A549 (cell line): ENCODE results near the gene IGF1R. TPM values are rescaled to one million over a fixed set of nuclear protein-coding genes. Genes with fewer than 3 reads are reported as not detected.

ENCODE experiments used
- ATAC-seq, 2 experiments: fragments of 200-7000 bp in 1 of 2; fragments of >200 bp in 1 of 2; cut with Nextera tagmentation in 1 of 2; cut with Tn5 transposase in 1 of 2; 3 replicates each; pipeline versions ENCODE4 v1.8.0 to v1.9.1; 2018 to 2020; ENCODE audit warnings: mild to moderate bottlenecking in 1 of 2, moderate library complexity in 1 of 2
- CTCF ChIA-PET: fragments of 300-600 bp; sonication (Branson Sonifier 250); formaldehyde crosslinking; extraction: SDS; loops from one replicate; lab custom pipeline; 2021; ENCODE audit warnings: antibody characterized with exemption, inconsistent platforms; lab: Yijun Ruan, JAX
- POLR2A ChIA-PET: fragments of 350-600 bp; formaldehyde crosslinking; extraction: SDS; loops from one replicate; lab custom pipeline; 2021; ENCODE audit warnings: antibody characterized with exemption, inconsistent platforms; lab: Yijun Ruan, JAX
- DNase-seq, 2 experiments: peaks; one replicate each; pipeline versions ENCODE4 v3.0.0 to v3.0.0-alpha.2; 2011 to 2016; ENCODE audit warnings: low read depth in 1 of 2, low spot score in 1 of 2
- FAIRE-seq: peaks from 2 replicates; lab custom pipeline; 2011; peaks lifted over from hg19 to GRCh38; lab: Jason Lieb, UNC
- H3K27ac ChIP-seq, 2 experiments: fragments of >200 bp; sonication (Bioruptor Twin); formaldehyde crosslinking; 3 replicates each; pipeline ENCODE4 v1.5.1; 2016 to 2017
- H3K4me1 ChIP-seq: fragments of >200 bp; sonication (Bioruptor Twin); formaldehyde crosslinking; 3 replicates; pipeline ENCODE4 v1.6.1; 2016
- H3K4me2 ChIP-seq: fragments of >200 bp; sonication (Bioruptor Twin); formaldehyde crosslinking; 3 replicates; pipeline ENCODE4 v1.6.1; 2016
- H3K4me3 ChIP-seq: fragments of >200 bp; sonication (Bioruptor Twin); formaldehyde crosslinking; 3 replicates; pipeline ENCODE4 v1.5.1; 2016
- H3K9me3 ChIP-seq: fragments of >200 bp; sonication (Bioruptor Twin); formaldehyde crosslinking; 3 replicates; pipeline ENCODE4 v1.6.1; 2016
- BHLHE40 ChIP-seq: IDR thresholded peaks from 2 replicates; pipeline ENCODE4 v1.6.1; 2012; ENCODE audit warnings: low read depth, low read length, inconsistent platforms
- CBX2 ChIP-seq: fragments of 200-600 bp; sonication (generic); IDR thresholded peaks from 2 replicates; pipeline ENCODE4 v1.6.1; 2016; ENCODE audit warnings: low read depth, mild to moderate bottlenecking, borderline replicate concordance
- EHF ChIP-seq: fragments of 250-450 bp; sonication (Bioruptor Pico); IDR thresholded peaks from 2 replicates; pipeline ENCODE4 v1.5.0; 2020; ENCODE audit warnings: mild to moderate bottlenecking
- ESRRA ChIP-seq: fragments of 150-350 bp; IDR thresholded peaks from 2 replicates; pipeline ENCODE4 v1.6.1; 2014; ENCODE audit warnings: mild to moderate bottlenecking, low read length, borderline replicate concordance
- HOXA7 ChIP-seq: fragments of 250-450 bp; sonication (Bioruptor Pico); IDR thresholded peaks from 2 replicates; pipeline ENCODE4 v1.5.0; 2020; ENCODE audit warnings: mild to moderate bottlenecking, moderate library complexity
- HOXB5 ChIP-seq: fragments of 250-450 bp; sonication (Bioruptor Pico); IDR thresholded peaks from 2 replicates; pipeline ENCODE4 v1.5.0; 2020; ENCODE audit warnings: mild to moderate bottlenecking, moderate library complexity
- JUN ChIP-seq, 2 experiments: fragments of >200 bp; sonication (Bioruptor Twin); formaldehyde crosslinking; IDR thresholded peaks; 2 replicates in 1 of 2; 3 replicates in 1 of 2; pipeline ENCODE4 v1.6.1; 2016 to 2017
- KDM5A ChIP-seq: fragments of 200-600 bp; sonication (generic); IDR thresholded peaks from 2 replicates; pipeline ENCODE4 v1.6.1; 2016; ENCODE audit warnings: antibody characterized with exemption, mild to moderate bottlenecking
- MAZ ChIP-seq: fragments of 150-350 bp; IDR thresholded peaks from 2 replicates; pipeline ENCODE4 v1.6.1; 2014; ENCODE audit warnings: antibody characterized with exemption, low read depth, low read length, borderline replicate concordance
- MYC ChIP-seq: IDR thresholded peaks from 2 replicates; pipeline ENCODE4 v1.6.1; 2012; ENCODE audit warnings: mild to moderate bottlenecking, inconsistent platforms, low read length, improper control_type of control experiment, borderline replicate concordance
- NPAS2 ChIP-seq: fragments of 250-450 bp; sonication (Bioruptor Pico); IDR thresholded peaks from 2 replicates; pipeline ENCODE4 v1.8.0; 2022; ENCODE audit warnings: mild to moderate bottlenecking, moderate library complexity, borderline replicate concordance
- PHF8 ChIP-seq: fragments of 200-600 bp; sonication (generic); IDR thresholded peaks from 2 replicates; pipeline ENCODE4 v1.6.1; 2016; ENCODE audit warnings: low read depth, mild to moderate bottlenecking, antibody characterized with exemption, moderate library complexity, borderline replicate concordance
- POLR2A ChIP-seq: IDR thresholded peaks from 2 replicates; pipeline ENCODE4 v1.6.1; 2012; ENCODE audit warnings: mild to moderate bottlenecking, low read length
- POLR2AphosphoS2 ChIP-seq: conservative IDR thresholded peaks from 2 replicates; pipeline ENCODE4 v1.6.1; 2012; ENCODE audit warnings: low read length, improper control_type of control experiment, inconsistent platforms
- RARB ChIP-seq: fragments of 250-450 bp; sonication (Bioruptor Pico); IDR thresholded peaks from 2 replicates; pipeline ENCODE4 v1.8.0; 2021; ENCODE audit warnings: mild to moderate bottlenecking, moderate library complexity
- SREBF2 ChIP-seq: fragments of 450-650 bp; IDR thresholded peaks from 2 replicates; pipeline ENCODE4 v1.6.1; 2014; ENCODE audit warnings: mild to moderate bottlenecking, moderate library complexity
- ZC3H11A ChIP-seq: fragments of 450-650 bp; IDR thresholded peaks from 2 replicates; pipeline ENCODE4 v1.6.1; 2014; ENCODE audit warnings: antibody characterized with exemption, mild to moderate bottlenecking
- ZFP36 ChIP-seq: fragments of 450-650 bp; IDR thresholded peaks from 2 replicates; pipeline ENCODE4 v1.6.1; 2014; ENCODE audit warnings: borderline replicate concordance; ENCODE audit not compliant: partially characterized antibody
- ZSCAN20 ChIP-seq: fragments of 250-450 bp; sonication (Bioruptor Pico); IDR thresholded peaks from 2 replicates; pipeline ENCODE4 v1.8.0; 2022; ENCODE audit warnings: mild to moderate bottlenecking, moderate library complexity
- WGBS: methylation state at CpG from one replicate; pipeline ENCODE4 v1.1.6; 2017; ENCODE audit errors: missing lambda C conversion rate; 5-methylcytosine and 5-hydroxymethylcytosine counted together
- polyA plus RNA-seq, 4 experiments: library from polyadenylated mRNA; depleted of rRNA in 3 of 4; stranded (reverse); fragments of >200 nt; fragmentation: RNase III in 1 of 4; extraction: RNeasy Plus Mini Kit Qiagen cat#74134 plus additional on column Dnase treatment in 1 of 4; gene quantifications; 2 replicates in 3 of 4; 3 replicates in 1 of 4; pipeline ENCODE4 v1.2.3, GENCODE V29; 2011 to 2017
- TF ChIP-seq, protein P1 (sequence below): fragments of 250-450 bp; sonication (Bioruptor Pico); IDR thresholded peaks from 2 replicates; pipeline ENCODE4 v1.5.0; 2021; ENCODE audit warnings: mild to moderate bottlenecking, moderate library complexity, borderline replicate concordance
- TF ChIP-seq, protein P2 (sequence below): fragments of 250-450 bp; sonication (Bioruptor Pico); IDR thresholded peaks from 2 replicates; pipeline ENCODE4 v1.5.0; 2020; ENCODE audit warnings: low read depth, mild to moderate bottlenecking, moderate library complexity
- TF ChIP-seq, protein P3 (sequence below): IDR thresholded peaks from 2 replicates; pipeline ENCODE4 v1.6.1; 2012; ENCODE audit warnings: low read depth, borderline replicate concordance
- TF ChIP-seq, protein P4 (sequence below): fragments of >200 bp; sonication (Bioruptor Twin); formaldehyde crosslinking; IDR thresholded peaks from 3 replicates; pipeline ENCODE4 v1.6.1; 2016

The IGF1R gene
- polyA plus RNA-seq, 2 of the 4 experiments (the other 2 are of a cell fraction): 42.6 to 69.5 TPM

DNA sequence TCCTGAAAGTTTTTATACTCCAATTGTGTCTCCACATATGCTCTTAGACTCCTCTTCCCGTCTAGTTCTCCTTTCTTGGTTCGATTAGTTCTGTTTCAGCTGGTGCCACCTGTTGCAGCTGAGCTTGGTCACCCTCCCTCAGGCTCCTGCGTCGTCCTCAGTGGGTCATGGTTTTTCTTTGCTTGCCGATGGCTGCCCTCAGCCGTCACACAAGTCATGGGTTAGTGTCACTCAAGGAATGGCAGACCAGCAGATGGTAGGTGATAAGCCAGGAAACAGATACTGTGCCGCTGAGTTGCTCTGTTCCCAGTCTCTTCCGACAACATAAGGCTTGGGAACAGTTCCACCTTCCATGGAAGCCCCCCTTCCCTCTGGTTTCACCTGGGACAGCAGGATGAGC is 109.9 kb downstream of the IGF1R start:
- ChIA-PET POLR2A (no interaction called here), CTCF (interaction anchor here (2.5 to 3.8 kb wide), 2 partner anchors 21 to 93 kb away, joined by 8 to 28 read pairs; no protein-coding TSS in a partner anchor)
- Histone ChIP-seq H3K27ac (0 out of 6 replicates have a peak overlapping the region, but pooled peaks of 1 of the 2 experiments have one; percentile 6), H3K4me2 (no peak overlapping the region), H3K9me3 (no peaks in the 10 kb centered on the region), H3K4me3 (no peak overlapping the region), H3K4me1 (peaks cover 68% of the 10 kb centered on the region)
- WGBS: 82% methylated on average over 8 of the region's 8 CpGs
- TF ChIP-seq POLR2A: no peak
- no peak for TF ChIP-seq ZC3H11A
- TF ChIP-seq BHLHE40: no peak
- TF ChIP-seq POLR2AphosphoS2: no peak
- TF ChIP-seq, protein P1, sequence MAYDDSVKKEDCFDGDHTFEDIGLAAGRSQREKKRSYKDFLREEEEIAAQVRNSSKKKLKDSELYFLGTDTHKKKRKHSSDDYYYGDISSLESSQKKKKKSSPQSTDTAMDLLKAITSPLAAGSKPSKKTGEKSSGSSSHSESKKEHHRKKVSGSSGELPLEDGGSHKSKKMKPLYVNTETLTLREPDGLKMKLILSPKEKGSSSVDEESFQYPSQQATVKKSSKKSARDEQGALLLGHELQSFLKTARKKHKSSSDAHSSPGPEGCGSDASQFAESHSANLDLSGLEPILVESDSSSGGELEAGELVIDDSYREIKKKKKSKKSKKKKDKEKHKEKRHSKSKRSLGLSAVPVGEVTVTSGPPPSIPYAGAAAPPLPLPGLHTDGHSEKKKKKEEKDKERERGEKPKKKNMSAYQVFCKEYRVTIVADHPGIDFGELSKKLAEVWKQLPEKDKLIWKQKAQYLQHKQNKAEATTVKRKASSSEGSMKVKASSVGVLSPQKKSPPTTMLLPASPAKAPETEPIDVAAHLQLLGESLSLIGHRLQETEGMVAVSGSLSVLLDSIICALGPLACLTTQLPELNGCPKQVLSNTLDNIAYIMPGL (CRISPR knock-in tag): no peak
- TF ChIP-seq MYC: no peak
- TF ChIP-seq, protein P2, sequence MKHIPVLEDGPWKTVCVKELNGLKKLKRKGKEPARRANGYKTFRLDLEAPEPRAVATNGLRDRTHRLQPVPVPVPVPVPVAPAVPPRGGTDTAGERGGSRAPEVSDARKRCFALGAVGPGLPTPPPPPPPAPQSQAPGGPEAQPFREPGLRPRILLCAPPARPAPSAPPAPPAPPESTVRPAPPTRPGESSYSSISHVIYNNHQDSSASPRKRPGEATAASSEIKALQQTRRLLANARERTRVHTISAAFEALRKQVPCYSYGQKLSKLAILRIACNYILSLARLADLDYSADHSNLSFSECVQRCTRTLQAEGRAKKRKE: no peak
- TF ChIP-seq, protein P3, sequence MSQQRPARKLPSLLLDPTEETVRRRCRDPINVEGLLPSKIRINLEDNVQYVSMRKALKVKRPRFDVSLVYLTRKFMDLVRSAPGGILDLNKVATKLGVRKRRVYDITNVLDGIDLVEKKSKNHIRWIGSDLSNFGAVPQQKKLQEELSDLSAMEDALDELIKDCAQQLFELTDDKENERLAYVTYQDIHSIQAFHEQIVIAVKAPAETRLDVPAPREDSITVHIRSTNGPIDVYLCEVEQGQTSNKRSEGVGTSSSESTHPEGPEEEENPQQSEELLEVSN: no peak
- no peak for TF ChIP-seq SREBF2
- TF ChIP-seq EHF (CRISPR knock-in tag): no peak
- no peak for TF ChIP-seq ZFP36
- TF ChIP-seq CBX2: no peak
- TF ChIP-seq ZSCAN20 (CRISPR knock-in tag): no peak
- TF ChIP-seq, protein P4, sequence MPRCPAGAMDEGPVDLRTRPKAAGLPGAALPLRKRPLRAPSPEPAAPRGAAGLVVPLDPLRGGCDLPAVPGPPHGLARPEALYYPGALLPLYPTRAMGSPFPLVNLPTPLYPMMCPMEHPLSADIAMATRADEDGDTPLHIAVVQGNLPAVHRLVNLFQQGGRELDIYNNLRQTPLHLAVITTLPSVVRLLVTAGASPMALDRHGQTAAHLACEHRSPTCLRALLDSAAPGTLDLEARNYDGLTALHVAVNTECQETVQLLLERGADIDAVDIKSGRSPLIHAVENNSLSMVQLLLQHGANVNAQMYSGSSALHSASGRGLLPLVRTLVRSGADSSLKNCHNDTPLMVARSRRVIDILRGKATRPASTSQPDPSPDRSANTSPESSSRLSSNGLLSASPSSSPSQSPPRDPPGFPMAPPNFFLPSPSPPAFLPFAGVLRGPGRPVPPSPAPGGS: no peak
- DNase-seq: no peak
- no peak for FAIRE-seq
- no peak for ATAC-seq

DNA sequence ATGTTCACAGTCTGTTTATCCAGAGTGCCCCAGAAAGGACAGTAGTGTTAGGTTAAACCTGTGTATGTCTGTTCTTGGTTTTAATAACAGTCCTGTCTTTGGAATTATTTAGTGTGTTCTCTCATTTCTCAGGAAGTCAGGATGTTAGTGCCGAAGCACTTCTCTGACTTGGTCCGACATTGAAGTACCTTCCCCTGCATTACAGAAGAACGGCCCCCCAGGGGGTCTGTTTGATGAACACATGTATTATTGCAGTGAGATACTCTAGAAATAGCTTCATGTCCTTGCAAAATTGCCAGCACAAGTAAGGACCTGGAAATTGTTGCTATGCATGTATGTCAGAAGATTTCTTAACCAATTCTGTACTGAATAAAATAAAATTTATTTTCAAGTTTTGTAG is 110.9 kb downstream of the IGF1R start:
- no peak for FAIRE-seq

DNA sequence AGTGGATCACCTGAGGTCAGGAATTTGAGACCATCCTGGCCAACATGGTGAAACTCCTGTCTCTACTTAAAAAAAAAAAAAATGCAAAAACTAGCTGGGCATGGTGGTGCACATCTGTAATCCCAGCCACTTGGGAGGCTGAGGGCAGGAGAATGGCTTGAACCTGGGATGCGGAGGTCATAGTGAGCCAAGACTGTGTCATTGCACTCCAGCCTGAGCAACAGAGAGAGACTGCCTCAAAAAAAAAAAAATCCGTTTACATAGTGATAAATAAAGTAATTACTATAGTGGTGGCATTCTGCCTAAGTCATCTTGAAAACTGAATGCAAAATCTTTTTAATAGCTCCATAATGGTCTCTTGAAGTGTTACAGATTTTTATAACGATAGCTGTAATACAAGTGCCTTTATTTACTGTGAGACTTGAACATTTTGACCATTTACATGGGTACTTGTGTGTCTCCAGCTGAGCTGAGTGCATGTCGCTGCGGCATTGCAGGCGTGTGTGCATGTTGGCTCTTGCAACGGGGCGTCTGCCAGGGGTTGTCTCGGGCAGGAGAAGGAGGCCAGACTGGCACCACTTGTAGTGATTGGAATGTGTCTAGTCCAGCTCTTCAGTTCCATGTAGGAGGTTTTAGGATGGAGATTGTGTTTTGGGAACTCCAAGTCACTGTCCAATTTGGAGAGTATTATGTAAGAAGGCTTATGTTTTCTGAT is 111.9 kb downstream of the IGF1R start:
- DNase-seq (no peak), FAIRE-seq (no peak), ATAC-seq (no peak)
- no peak overlapping the region for H3K27ac ChIP-seq
- TF ChIP-seq POLR2A (no peak), JUN (IDR thresholded peaks at IDR 0.05) (0 out of 5 replicates have a peak, but pooled peaks of 1 of the 2 experiments have one; percentile 28)
- ChIA-PET CTCF (interaction anchor here (0.6 to 3.8 kb wide), 8 partner anchors 13 to 192 kb away, joined by 3 to 28 read pairs (median 6); no protein-coding TSS in a partner anchor), POLR2A (no interaction called here)
- H3K9me3 ChIP-seq: no peaks in the 10 kb centered on the region
- H3K4me2 ChIP-seq: no peak overlapping the region
- 92% methylated on average over 9 of the region's 9 CpGs for WGBS
- peaks cover 67% of the 10 kb centered on the region for H3K4me1 ChIP-seq
- H3K4me3 ChIP-seq: no peak overlapping the region

More for the DNA sequence above, 110.9 kb downstream of the IGF1R start:
- H3K4me1 ChIP-seq: peaks cover 72% of the 10 kb centered on the region
- POLR2A ChIA-PET: no interaction called here
- H3K4me3 ChIP-seq: no peak overlapping the region
- DNase-seq (no peak), ATAC-seq (no peak)
- H3K4me2 ChIP-seq: no peak overlapping the region
- CTCF ChIA-PET: interaction anchor here (1.6 to 3.8 kb wide), 3 partner anchors 20 to 100 kb away, joined by 6 to 28 read pairs (median 8); no protein-coding TSS in a partner anchor
- H3K27ac ChIP-seq: no peak overlapping the region
- no peaks in the 10 kb centered on the region for H3K9me3 ChIP-seq
- TF ChIP-seq HOXB5 (CRISPR knock-in tag): no peak
- TF ChIP-seq MAZ: no peak
- TF ChIP-seq HOXA7: no peak
- TF ChIP-seq PHF8: no peak
- no peak for TF ChIP-seq EHF (CRISPR knock-in tag)
- TF ChIP-seq NPAS2 (CRISPR knock-in tag): no peak
- no peak for TF ChIP-seq RARB (CRISPR knock-in tag)
- no peak for TF ChIP-seq ZC3H11A
- no peak for TF ChIP-seq ESRRA
- no peak for TF ChIP-seq KDM5A
- 78% methylated on average over 3 of the region's 3 CpGs for WGBS
